Body of pancreas (tissue), 4 donors: ENCODE measurements around the gene C12orf57.

ENCODE experiments used
- CTCF ChIP-seq, 7 experiments: fragments of 450-650 bp in 4 of 7; fragments of 200-600 bp in 3 of 7; sonication (generic) in 3 of 7; IDR thresholded peaks; one replicate each; pipeline ENCODE4 v1.5.1; 2016 to 2019; ENCODE audit warnings: antibody characterized with exemption in 7 of 7
- POLR2A ChIP-seq, 3 donors: fragments of 450-650 bp; IDR thresholded peaks; one replicate each; pipeline ENCODE4 v1.6.1; 2016; ENCODE audit warnings: antibody characterized with exemption in 3 of 3, mild to moderate bottlenecking in 2 of 3

GRCh38 chr12:6945613-6946012, 1.8 kb downstream of the C12orf57 start:
- TF ChIP-seq CTCF (IDR thresholded peaks at IDR 0.05) (no peak), POLR2A (IDR thresholded peaks at IDR 0.05) (no peak)
